ENCODE data around the gene PDE6G. TPM values are rescaled to one million over a fixed set of nuclear protein-coding genes. Genes with fewer than 3 reads are reported as not detected.

The PDE6G gene
- total and polyA plus RNA-seq, 2 of the 13 experiments (the other 11 are each of a cell fraction or from before 2014, with no cell fraction given), result 1.4 to 6.7 TPM

DNA sequence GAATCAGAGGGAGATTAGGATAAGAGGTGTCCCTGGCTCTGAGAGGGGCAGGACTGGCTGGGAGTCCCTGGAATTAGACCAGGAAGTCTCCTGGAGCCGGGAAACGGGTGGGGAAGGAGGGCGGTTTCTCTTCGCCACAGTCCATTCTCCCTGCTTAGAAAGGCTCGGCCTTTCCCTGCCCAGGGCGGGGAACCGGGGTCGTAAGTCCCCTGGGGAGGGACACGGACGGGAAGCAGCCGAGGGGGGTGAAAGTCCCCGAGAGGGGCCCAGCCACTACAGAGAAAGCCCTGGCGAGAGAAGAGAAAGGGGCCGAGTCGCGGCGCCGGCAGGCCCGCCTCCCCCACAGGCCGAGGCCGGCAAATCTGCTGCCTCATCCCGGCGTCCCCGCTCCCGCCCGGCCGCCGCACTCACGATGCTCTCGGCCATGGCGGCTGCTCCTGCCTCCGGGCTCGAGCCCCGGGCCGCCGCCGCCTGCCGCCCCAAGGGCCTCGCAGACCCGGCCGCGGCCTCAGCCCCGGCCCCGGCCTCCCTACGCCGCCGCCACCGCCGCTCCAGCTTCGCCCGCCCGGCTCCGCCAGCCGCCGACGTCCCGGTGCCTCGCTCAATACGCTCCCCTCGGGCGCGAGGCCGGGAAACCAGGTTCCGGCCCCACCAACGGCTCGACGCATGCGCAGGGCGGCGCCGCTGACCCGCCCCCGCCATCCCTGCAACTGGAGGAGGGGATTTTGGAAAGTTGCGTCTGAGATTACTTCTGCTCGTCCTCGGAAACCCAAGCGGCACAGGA, 19.6 kb downstream of the PDE6G start, which contains the start of the genes NPLOC4 and TSPAN10 (continued):
- TF ChIP-seq, protein P1, sequence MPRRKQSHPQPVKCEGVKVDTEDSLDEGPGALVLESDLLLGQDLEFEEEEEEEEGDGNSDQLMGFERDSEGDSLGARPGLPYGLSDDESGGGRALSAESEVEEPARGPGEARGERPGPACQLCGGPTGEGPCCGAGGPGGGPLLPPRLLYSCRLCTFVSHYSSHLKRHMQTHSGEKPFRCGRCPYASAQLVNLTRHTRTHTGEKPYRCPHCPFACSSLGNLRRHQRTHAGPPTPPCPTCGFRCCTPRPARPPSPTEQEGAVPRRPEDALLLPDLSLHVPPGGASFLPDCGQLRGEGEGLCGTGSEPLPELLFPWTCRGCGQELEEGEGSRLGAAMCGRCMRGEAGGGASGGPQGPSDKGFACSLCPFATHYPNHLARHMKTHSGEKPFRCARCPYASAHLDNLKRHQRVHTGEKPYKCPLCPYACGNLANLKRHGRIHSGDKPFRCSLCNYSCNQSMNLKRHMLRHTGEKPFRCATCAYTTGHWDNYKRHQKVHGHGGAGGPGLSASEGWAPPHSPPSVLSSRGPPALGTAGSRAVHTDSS (CRISPR knock-in tag; conservative IDR thresholded peaks at IDR 0.05), result no peak
- TF ChIP-seq, protein P2, sequence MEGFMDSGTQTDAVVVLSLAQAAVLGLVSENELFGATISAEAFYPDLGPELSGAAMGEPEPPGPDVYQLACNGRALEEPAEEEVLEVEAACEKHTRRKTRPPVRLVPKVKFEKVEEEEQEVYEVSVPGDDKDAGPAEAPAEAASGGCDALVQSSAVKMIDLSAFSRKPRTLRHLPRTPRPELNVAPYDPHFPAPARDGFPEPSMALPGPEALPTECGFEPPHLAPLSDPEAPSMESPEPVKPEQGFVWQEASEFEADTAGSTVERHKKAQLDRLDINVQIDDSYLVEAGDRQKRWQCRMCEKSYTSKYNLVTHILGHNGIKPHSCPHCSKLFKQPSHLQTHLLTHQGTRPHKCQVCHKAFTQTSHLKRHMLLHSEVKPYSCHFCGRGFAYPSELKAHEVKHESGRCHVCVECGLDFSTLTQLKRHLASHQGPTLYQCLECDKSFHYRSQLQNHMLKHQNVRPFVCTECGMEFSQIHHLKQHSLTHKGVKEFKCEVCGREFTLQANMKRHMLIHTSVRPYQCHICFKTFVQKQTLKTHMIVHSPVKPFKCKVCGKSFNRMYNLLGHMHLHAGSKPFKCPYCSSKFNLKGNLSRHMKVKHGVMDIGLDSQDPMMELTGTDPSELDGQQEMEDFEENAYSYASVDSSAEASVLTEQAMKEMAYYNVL (CRISPR knock-in tag; IDR thresholded peaks at IDR 0.05; ENCODE audit: borderline replicate concordance), result peak; percentile 79; the same call in 1 of the 2 replicates
- TF ChIP-seq, protein P3, sequence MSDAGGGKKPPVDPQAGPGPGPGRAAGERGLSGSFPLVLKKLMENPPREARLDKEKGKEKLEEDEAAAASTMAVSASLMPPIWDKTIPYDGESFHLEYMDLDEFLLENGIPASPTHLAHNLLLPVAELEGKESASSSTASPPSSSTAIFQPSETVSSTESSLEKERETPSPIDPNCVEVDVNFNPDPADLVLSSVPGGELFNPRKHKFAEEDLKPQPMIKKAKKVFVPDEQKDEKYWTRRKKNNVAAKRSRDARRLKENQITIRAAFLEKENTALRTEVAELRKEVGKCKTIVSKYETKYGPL (CRISPR knock-in tag; IDR thresholded peaks at IDR 0.05), result no peak; the same call in 1 of the 2 replicates
- TF ChIP-seq HDAC1 (CRISPR knock-in tag; IDR thresholded peaks at IDR 0.05) (peak; percentile 94), HMGA1 (CRISPR knock-in tag; conservative IDR thresholded peaks at IDR 0.05) (no peak), ZNF12 (CRISPR knock-in tag; IDR thresholded peaks at IDR 0.05) (peak; percentile 78), ZNF121 (CRISPR knock-in tag; IDR thresholded peaks at IDR 0.05) (no peak), ZNF143 (CRISPR knock-in tag; IDR thresholded peaks at IDR 0.05) (peak; percentile 47; the same call in 1 of the 2 replicates), RFX1 (IDR thresholded peaks at IDR 0.05) (no peak), ZNF274 (CRISPR knock-in tag; IDR thresholded peaks at IDR 0.05) (peak; percentile 27; the same call in 1 of the 2 replicates), TEAD2 (CRISPR knock-in tag; IDR thresholded peaks at IDR 0.05) (0 out of 2 replicates have a peak, but pooled peaks have one; percentile 20), ZNF564 (CRISPR knock-in tag; IDR thresholded peaks at IDR 0.05) (peak; percentile 80; the same call in 1 of the 2 replicates), MYC (CRISPR knock-in tag; IDR thresholded peaks at IDR 0.05; ENCODE audit: borderline replicate concordance) (peak; percentile 88)
- TF ChIP-seq, protein P4, sequence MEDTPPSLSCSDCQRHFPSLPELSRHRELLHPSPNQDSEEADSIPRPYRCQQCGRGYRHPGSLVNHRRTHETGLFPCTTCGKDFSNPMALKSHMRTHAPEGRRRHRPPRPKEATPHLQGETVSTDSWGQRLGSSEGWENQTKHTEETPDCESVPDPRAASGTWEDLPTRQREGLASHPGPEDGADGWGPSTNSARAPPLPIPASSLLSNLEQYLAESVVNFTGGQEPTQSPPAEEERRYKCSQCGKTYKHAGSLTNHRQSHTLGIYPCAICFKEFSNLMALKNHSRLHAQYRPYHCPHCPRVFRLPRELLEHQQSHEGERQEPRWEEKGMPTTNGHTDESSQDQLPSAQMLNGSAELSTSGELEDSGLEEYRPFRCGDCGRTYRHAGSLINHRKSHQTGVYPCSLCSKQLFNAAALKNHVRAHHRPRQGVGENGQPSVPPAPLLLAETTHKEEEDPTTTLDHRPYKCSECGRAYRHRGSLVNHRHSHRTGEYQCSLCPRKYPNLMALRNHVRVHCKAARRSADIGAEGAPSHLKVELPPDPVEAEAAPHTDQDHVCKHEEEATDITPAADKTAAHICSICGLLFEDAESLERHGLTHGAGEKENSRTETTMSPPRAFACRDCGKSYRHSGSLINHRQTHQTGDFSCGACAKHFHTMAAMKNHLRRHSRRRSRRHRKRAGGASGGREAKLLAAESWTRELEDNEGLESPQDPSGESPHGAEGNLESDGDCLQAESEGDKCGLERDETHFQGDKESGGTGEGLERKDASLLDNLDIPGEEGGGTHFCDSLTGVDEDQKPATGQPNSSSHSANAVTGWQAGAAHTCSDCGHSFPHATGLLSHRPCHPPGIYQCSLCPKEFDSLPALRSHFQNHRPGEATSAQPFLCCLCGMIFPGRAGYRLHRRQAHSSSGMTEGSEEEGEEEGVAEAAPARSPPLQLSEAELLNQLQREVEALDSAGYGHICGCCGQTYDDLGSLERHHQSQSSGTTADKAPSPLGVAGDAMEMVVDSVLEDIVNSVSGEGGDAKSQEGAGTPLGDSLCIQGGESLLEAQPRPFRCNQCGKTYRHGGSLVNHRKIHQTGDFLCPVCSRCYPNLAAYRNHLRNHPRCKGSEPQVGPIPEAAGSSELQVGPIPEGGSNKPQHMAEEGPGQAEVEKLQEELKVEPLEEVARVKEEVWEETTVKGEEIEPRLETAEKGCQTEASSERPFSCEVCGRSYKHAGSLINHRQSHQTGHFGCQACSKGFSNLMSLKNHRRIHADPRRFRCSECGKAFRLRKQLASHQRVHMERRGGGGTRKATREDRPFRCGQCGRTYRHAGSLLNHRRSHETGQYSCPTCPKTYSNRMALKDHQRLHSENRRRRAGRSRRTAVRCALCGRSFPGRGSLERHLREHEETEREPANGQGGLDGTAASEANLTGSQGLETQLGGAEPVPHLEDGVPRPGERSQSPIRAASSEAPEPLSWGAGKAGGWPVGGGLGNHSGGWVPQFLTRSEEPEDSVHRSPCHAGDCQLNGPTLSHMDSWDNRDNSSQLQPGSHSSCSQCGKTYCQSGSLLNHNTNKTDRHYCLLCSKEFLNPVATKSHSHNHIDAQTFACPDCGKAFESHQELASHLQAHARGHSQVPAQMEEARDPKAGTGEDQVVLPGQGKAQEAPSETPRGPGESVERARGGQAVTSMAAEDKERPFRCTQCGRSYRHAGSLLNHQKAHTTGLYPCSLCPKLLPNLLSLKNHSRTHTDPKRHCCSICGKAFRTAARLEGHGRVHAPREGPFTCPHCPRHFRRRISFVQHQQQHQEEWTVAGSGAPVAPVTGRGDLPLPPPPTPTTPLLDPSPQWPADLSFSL (CRISPR knock-in tag; IDR thresholded peaks at IDR 0.05), result no peak
- TF ChIP-seq, protein P5, sequence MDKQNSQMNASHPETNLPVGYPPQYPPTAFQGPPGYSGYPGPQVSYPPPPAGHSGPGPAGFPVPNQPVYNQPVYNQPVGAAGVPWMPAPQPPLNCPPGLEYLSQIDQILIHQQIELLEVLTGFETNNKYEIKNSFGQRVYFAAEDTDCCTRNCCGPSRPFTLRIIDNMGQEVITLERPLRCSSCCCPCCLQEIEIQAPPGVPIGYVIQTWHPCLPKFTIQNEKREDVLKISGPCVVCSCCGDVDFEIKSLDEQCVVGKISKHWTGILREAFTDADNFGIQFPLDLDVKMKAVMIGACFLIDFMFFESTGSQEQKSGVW (CRISPR knock-in tag; IDR thresholded peaks at IDR 0.05; ENCODE audit: borderline replicate concordance), result no peak
- TF ChIP-seq, protein P6, sequence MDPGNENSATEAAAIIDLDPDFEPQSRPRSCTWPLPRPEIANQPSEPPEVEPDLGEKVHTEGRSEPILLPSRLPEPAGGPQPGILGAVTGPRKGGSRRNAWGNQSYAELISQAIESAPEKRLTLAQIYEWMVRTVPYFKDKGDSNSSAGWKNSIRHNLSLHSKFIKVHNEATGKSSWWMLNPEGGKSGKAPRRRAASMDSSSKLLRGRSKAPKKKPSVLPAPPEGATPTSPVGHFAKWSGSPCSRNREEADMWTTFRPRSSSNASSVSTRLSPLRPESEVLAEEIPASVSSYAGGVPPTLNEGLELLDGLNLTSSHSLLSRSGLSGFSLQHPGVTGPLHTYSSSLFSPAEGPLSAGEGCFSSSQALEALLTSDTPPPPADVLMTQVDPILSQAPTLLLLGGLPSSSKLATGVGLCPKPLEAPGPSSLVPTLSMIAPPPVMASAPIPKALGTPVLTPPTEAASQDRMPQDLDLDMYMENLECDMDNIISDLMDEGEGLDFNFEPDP (CRISPR knock-in tag; conservative IDR thresholded peaks at IDR 0.05), result no peak
